Hepatic stellate cell (primary cell): Measurements from ENCODE around the gene BHLHA9.
"Not testable (repeated sequence)": the region's sequence is repeated elsewhere in the genome, so short reads cannot be mapped to it uniquely, and the experiment has no call there.

Experiments
- DNase-seq: peaks from one replicate; pipeline ENCODE4 v3.0.0; 2011; ENCODE audit warnings: low spot score

BHLHA9 gene

GRCh38 chr17:1301546-1301945 is 31.3 kb downstream of the BHLHA9 start:
- DNase-seq: no peak

GRCh38 chr17:1302761-1303160 is 32.5 kb downstream of the BHLHA9 start:
- DNase-seq: no peak

- DNase-seq: no peak
Measured at GRCh38 chr17:1304522-1304921, 34.3 kb downstream of the BHLHA9 start.

GRCh38 chr17:1304962-1305563 is 34.8 kb downstream of the BHLHA9 start:
- no peak for DNase-seq

GRCh38 chr17:1307829-1308228 is 37.6 kb downstream of the BHLHA9 start:
- not testable (repeated sequence) for DNase-seq

- DNase-seq: no peak
Measured at GRCh38 chr17:1312261-1312870, 42.1 kb downstream of the BHLHA9 start.

GRCh38 chr17:1313270-1314005 is 43.2 kb downstream of the BHLHA9 start:
- no peak for DNase-seq

- no peak for DNase-seq
Measured at GRCh38 chr17:1315409-1315808, 45.2 kb downstream of the BHLHA9 start.

- no peak for DNase-seq
Measured at GRCh38 chr17:1315891-1316403, 45.7 kb downstream of the BHLHA9 start.
